Sigmoid colon (tissue), 7 donors: Measurements from ENCODE around the gene CITED2. TPM values are rescaled to one million over a fixed set of nuclear protein-coding genes. Genes with fewer than 3 reads are reported as not detected.
A peak's percentile ranks its signal among the peaks of the same experiment; 100 is the strongest.
"Not testable (repeated sequence)": the region's sequence is repeated elsewhere in the genome, so short reads cannot be mapped to it uniquely, and the experiment has no call there.

Source experiments
- DNase-seq: peaks from one replicate; pipeline ENCODE4 v3.0.0-alpha.2; 2019
- H3K27ac ChIP-seq, 4 donors: fragments of 200-600 bp; sonication (generic); one replicate each; pipeline ENCODE4 v1.5.1; 2016 to 2019; ENCODE audit warnings: mild to moderate bottlenecking in 1 of 4
- H3K27me3 ChIP-seq, 3 donors: fragments of 200-600 bp; sonication (generic); one replicate each; pipeline ENCODE4 v1.5.1; 2019; ENCODE audit warnings: mild to moderate bottlenecking in 1 of 3
- H3K36me3 ChIP-seq, 4 donors: fragments of 200-600 bp; sonication (generic); one replicate each; pipeline ENCODE4 v1.5.1; 2016 to 2019
- H3K4me1 ChIP-seq, 4 donors: fragments of 200-600 bp; sonication (generic); one replicate each; pipeline ENCODE4 v1.5.1; 2017 to 2019
- H3K4me3 ChIP-seq, 4 donors: fragments of 200-600 bp; sonication (generic); one replicate each; pipeline ENCODE4 v1.5.1; 2017 to 2019; ENCODE audit warnings: mild to moderate bottlenecking in 2 of 4, moderate library complexity in 1 of 4
- H3K9me3 ChIP-seq, 4 donors: fragments of 200-600 bp in 3 of 4; sonication (generic) in 3 of 4; one replicate each; pipeline versions ENCODE4 v1.5.1 to v1.6.1; 2013 to 2019
- EP300 ChIP-seq, 4 donors: sonication (generic); formaldehyde crosslinking; IDR thresholded peaks; one replicate each; pipeline ENCODE4 v1.6.1; 2017; ENCODE audit warnings: antibody characterized with exemption in 4 of 4
- POLR2A ChIP-seq, 2 donors: fragments of 450-650 bp; IDR thresholded peaks; one replicate each; pipeline ENCODE4 v1.6.1; 2016; ENCODE audit warnings: antibody characterized with exemption in 2 of 2, mild to moderate bottlenecking in 2 of 2, moderate library complexity in 2 of 2
- POLR2AphosphoS5 ChIP-seq, 4 donors: sonication (generic); formaldehyde crosslinking; IDR thresholded peaks; one replicate each; pipeline ENCODE4 v1.6.1; 2017; ENCODE audit warnings: antibody characterized with exemption in 4 of 4
- WGBS, 2 donors: extraction: QIAGEN DNeasy Blood & Tissue Kit; methylation state at CpG; one replicate each; pipeline ENCODE4 v1.1.7; 2013; 5-methylcytosine and 5-hydroxymethylcytosine counted together
- intact Hi-C: fragments of 100-400 bp; cut with DNase I; formaldehyde crosslinking; loops from one replicate; pipeline ENCODE4 v1.15.1; 2023
- polyA plus RNA-seq, 3 donors: library from polyadenylated mRNA; stranded (reverse); fragments of 200-250 nt; gene quantifications; one replicate each; pipeline ENCODE4 v1.2.3, GENCODE V29; 2013
- total RNA-seq, 4 donors: library from RNA; depleted of rRNA; stranded (reverse); fragments of >200 nt; gene quantifications; one replicate each; pipeline ENCODE4 v1.1.0, GENCODE V29; 2016
- TF ChIP-seq, protein P1 (sequence below), 4 experiments: fragments of 450-650 bp in 3 of 4; fragments of 200-600 bp in 1 of 4; IDR thresholded peaks; one replicate each; pipeline ENCODE4 v1.5.1; 2016 to 2019; ENCODE audit warnings: antibody characterized with exemption in 4 of 4, mild to moderate bottlenecking in 3 of 4, moderate library complexity in 2 of 4
- donor health status: healthy with polysubstance abuse.
- donor health status: Bipolar disorder and iron deficiency.
- donor health status: healthy.

The CITED2 gene
- total and polyA plus RNA-seq, 7 donors = 26.4 to 182 (median 71.7) TPM

DNA sequence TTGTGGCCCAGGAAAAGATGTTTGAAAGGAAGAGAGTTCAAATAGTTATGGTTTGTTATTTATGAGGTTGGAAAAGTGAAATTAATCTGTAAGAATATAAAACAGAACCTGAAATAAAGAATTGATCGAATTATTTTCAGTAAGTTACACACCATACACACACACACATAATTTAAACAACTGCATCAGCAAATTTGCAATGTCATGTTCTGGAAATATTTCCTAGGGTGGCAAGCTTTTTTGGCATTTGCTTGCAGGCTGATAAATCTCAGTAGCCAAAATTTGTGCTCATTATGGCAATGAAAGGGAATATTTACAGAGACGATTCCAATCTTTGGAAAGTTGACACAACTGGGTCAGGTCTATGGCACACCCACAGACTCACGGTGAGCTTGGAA is 9.5 kb downstream of the CITED2 start:
- H3K27me3 ChIP-seq = no peaks in the 10 kb centered on the region
- H3K36me3 ChIP-seq = no peaks in the 10 kb centered on the region
- intact Hi-C loops = loop anchor here (1.0 to 5.0 kb wide), 5 partner anchors 73 to 778 kb away; partner anchors contain the start of genes REPS1 and TXLNB
- H3K9me3 ChIP-seq = no peaks in the 10 kb centered on the region
- 39 to 76% methylated on average over 3 of the region's 3 CpGs for WGBS, 2 donors
- H3K4me1 ChIP-seq = peaks cover 0 to 16% (median 10%) of the 10 kb centered on the region in 4 donors
- no peak for TF ChIP-seq EP300 (IDR thresholded peaks at IDR 0.05)
- TF ChIP-seq, protein P1, sequence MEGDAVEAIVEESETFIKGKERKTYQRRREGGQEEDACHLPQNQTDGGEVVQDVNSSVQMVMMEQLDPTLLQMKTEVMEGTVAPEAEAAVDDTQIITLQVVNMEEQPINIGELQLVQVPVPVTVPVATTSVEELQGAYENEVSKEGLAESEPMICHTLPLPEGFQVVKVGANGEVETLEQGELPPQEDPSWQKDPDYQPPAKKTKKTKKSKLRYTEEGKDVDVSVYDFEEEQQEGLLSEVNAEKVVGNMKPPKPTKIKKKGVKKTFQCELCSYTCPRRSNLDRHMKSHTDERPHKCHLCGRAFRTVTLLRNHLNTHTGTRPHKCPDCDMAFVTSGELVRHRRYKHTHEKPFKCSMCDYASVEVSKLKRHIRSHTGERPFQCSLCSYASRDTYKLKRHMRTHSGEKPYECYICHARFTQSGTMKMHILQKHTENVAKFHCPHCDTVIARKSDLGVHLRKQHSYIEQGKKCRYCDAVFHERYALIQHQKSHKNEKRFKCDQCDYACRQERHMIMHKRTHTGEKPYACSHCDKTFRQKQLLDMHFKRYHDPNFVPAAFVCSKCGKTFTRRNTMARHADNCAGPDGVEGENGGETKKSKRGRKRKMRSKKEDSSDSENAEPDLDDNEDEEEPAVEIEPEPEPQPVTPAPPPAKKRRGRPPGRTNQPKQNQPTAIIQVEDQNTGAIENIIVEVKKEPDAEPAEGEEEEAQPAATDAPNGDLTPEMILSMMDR (IDR thresholded peaks at IDR 0.05) = no peak
- no peak for TF ChIP-seq POLR2A (IDR thresholded peaks at IDR 0.05)
- TF ChIP-seq POLR2AphosphoS5 (IDR thresholded peaks at IDR 0.05) = no peak
- no peak for DNase-seq
- no peak overlapping the region for H3K4me3 ChIP-seq
- no peak overlapping the region for H3K27ac ChIP-seq

- Histone ChIP-seq H3K27ac (no peak overlapping the region), H3K4me1 (peaks cover 0 to 11% (median 6%) of the 10 kb centered on the region in 4 donors), H3K4me3 (no peak overlapping the region), H3K9me3 (no peaks in the 10 kb centered on the region), H3K27me3 (no peaks in the 10 kb centered on the region), H3K36me3 (no peaks in the 10 kb centered on the region)
- TF ChIP-seq POLR2A (IDR thresholded peaks at IDR 0.05) = no peak
- TF ChIP-seq EP300 (IDR thresholded peaks at IDR 0.05) = no peak
- no peak for TF ChIP-seq POLR2AphosphoS5 (IDR thresholded peaks at IDR 0.05)
- TF ChIP-seq, protein P1 (IDR thresholded peaks at IDR 0.05) = peak; percentile 59 to 77 (median 69)
- 52 to 56% methylated on average over 4 of the region's 4 CpGs for WGBS, 2 donors
- DNase-seq = no peak
- intact Hi-C loops = loop anchor here (1.0 to 5.0 kb wide), 5 partner anchors 72 to 777 kb away; partner anchors contain the start of genes REPS1 and TXLNB
Measured at GRCh38 chr6:139364302-139364981, 10.0 kb downstream of the CITED2 start.

- not testable (repeated sequence) for DNase-seq, H3K27ac ChIP-seq, H3K4me1 ChIP-seq, H3K4me3 ChIP-seq, H3K9me3 ChIP-seq, H3K36me3 ChIP-seq, H3K27me3 ChIP-seq
- intact Hi-C loops = loop anchor here (1.0 to 5.0 kb wide), 5 partner anchors 71 to 776 kb away; partner anchors contain the start of genes REPS1 and TXLNB
- 81 to 92% methylated on average over 5 of the region's 5 CpGs for WGBS, 2 donors
Measured at GRCh38 chr6:139363797-139364196, 10.7 kb downstream of the CITED2 start.

- H3K4me3 ChIP-seq, H3K9me3 ChIP-seq, H3K4me1 ChIP-seq, H3K27ac ChIP-seq, H3K27me3 ChIP-seq, H3K36me3 ChIP-seq, DNase-seq: not testable (repeated sequence)
- 75% methylated on average over 1 of the region's 1 CpG for WGBS, 2 donors
- intact Hi-C loops = loop anchor here (5.0 kb wide), 2 partner anchors 71 to 776 kb away; partner anchors contain the start of gene TXLNB
Measured at GRCh38 chr6:139363123-139363522, 11.3 kb downstream of the CITED2 start.

GRCh38 chr6:139361211-139361610 is 13.2 kb downstream of the CITED2 start:
- no peaks in the 10 kb centered on the region for H3K4me1 ChIP-seq
- H3K27ac ChIP-seq = no peak overlapping the region
- no peaks in the 10 kb centered on the region for H3K36me3 ChIP-seq
- WGBS, 2 donors = 48 to 85% methylated on average over 2 of the region's 2 CpGs
- no peaks in the 10 kb centered on the region for H3K9me3 ChIP-seq
- no peak for DNase-seq
- no peaks in the 10 kb centered on the region for H3K27me3 ChIP-seq
- intact Hi-C loops = loop anchor here (5.0 kb wide), 2 partner anchors 69 to 774 kb away; partner anchors contain the start of gene TXLNB
- TF ChIP-seq POLR2A (IDR thresholded peaks at IDR 0.05) (no peak), POLR2AphosphoS5 (IDR thresholded peaks at IDR 0.05) (no peak), EP300 (IDR thresholded peaks at IDR 0.05) (no peak)
- TF ChIP-seq, protein P1 (IDR thresholded peaks at IDR 0.05) = no peak
- no peak overlapping the region for H3K4me3 ChIP-seq
